Smooth muscle cell of the brain vasculature (primary cell): Measurements from ENCODE around the gene ARHGEF11.

Source experiments
- DNase-seq: peaks from one replicate; pipeline ENCODE4 v3.0.0-alpha.2; 2012; ENCODE audit warnings: low read depth, low spot score

Gene ARHGEF11

DNA sequence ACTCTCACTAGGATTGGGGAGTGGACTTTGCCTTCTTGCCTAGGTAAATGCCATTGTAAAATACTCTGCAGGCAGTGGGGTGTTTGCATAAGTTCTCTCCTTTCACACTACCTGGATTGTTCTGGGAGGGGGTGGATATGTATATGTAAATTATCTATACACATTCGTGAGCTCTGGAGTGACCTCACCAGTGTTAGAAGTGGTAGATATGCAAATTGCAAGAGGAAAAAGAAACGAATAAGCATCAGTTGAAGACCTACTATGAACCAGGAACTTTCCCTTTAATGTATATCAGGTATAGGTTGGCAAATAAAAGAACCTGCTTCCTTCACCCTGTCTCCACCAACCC is 1.5 kb upstream of the ARHGEF11 start:
- no peak for DNase-seq

DNA sequence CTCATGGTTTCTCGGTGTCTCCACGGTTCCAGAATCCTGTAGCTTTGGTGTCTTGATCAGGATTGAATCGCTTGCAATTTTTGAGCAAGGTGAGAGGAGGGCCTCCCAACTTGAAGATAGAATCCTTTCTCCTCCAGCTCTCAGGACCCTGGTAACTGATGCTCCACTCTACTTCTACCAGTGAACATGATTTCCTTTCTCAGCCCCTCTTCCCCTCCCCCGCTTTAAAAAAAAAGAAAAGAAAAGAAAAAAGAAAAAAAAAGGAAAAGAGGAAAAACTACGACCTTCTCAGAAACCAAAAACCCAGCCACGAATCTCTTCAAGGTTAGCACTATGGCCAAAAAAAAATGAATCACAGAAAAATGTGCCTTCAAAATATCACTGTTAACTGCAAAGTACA is 1.2 kb downstream of the ARHGEF11 start:
- no peak for DNase-seq

DNA sequence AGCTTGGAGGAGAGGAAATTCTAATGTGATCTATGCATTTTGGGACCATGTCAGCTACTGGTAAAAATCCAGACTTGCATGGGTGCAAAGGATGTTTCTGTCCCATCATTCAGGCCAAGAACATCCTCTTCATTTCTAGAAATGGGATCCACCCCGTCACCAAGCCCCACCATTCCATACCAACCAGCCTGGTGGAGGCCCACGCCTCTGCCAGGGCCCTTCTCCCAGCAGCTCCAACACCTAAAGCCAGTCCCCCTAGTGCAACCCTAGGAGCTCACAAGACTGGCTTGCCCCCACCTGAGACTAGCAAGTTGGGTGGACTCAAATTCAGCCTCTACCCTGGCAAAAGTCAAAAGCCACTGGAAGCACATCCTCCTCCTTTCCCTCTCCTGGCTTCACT is 1.9 kb downstream of the ARHGEF11 start:
- DNase-seq = no peak

DNA sequence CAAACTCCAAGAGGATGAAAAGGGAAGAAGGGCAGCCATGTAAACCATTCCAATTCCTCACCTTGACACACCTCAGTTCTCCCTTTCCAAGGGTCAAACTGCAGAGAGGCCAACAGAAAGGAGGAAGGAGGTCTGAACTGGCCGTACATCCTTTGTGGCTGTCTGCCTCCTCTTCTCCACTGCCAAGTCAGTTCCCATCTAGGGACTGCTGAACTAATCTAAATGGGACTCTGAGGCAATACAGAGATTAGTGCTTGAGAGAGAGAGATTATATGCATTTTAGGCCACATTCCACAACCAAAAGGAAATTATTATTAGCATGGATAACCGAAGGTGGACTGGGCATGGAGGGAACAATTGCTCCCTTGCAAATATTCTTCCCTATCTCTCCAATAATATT is 2.7 kb downstream of the ARHGEF11 start:
- no peak for DNase-seq

DNA sequence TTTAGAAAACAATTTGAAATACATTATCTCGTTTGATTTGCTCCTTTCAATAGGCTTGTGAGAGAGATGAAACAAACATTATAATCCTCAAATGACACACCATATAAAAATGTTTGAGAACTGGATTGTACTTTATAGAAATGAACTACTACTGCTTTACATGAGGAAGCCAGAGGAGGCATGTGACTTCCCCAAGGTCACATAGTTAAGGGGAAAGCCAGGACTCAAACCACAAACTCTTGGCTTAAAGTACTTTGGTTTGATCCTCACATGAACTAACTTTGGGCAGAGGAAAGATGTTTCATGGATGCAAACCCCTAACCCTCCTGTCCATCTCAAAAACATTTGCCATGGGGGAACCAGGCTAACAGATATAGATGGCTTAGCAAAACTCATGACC is 4.7 kb downstream of the ARHGEF11 start:
- DNase-seq = no peak

DNA sequence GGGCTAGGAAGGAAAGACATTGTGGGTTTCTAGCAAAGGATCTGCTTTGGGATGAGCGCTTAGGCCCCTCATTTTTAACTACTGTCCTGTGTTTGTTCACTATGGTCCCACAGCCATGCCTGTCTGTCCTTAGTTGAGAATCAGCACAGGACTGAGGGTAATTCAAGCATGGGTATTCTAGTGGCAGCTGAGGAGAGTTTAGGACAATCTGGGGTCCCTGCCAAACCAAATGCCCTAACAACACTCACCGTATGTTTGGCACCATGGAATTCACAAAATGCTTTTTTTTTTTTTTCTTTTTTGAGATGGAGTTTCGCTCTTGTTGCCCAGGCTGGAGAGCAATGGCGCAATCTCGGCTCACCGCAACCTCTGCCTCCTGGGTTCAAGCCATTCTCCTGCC is 10.4 kb downstream of the ARHGEF11 start:
- no peak for DNase-seq

DNA sequence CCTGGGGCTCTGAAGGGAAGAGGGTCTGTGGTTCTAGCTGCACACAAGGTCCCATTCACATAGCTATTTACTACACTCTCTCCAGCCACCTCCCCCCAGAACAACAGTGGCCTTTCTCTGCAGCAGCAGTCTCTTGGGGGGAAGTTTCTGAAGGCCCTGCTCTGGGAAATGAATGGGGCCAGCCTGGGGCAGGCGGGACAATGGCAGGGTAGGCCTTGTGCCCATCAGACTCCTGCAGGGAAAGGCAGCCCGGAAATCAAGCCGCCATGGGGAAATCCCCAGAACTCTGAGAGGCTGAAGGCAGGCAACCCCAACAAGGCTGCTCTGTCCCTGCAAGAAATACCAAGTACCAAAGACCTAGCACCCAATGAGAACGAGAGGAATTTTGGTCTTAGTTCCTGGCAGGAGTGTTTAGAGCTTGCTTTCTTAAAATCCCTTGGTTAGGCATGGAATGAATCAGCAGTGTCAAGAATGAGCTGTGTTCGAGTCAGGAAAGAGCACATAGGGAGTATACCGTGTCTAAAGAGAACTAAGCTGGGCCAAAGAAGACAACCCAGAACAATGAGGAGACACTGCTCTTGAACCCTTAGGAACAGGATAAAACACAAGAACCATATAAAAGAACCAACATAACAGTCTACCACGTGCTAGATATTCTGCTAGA is 11.3 kb downstream of the ARHGEF11 start:
- DNase-seq = no peak

DNA sequence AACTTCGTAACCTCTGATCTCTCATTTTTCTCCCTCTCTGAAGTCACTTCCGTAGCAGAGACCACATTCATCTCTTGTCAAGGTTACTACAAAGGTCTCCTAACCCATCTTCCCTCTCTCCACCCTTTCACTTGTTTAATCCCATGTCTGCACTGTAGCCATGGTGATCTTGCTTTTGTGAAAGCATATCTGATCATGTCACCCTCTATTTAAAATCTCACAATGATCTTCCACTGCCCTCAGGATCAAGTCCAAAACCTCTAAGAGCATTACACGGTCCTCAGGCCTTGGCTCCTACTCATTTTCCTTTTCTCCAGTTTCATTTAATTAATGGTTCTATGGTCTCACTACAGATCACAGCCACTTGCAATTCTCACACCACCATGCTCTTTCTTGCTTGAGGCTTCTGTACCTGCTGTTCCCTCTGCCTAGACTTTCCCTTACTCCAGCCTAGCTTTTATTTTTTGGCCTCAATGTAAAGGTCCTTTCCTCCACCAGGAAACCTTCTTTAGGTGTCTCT is 12.1 kb downstream of the ARHGEF11 start:
- DNase-seq = no peak

DNA sequence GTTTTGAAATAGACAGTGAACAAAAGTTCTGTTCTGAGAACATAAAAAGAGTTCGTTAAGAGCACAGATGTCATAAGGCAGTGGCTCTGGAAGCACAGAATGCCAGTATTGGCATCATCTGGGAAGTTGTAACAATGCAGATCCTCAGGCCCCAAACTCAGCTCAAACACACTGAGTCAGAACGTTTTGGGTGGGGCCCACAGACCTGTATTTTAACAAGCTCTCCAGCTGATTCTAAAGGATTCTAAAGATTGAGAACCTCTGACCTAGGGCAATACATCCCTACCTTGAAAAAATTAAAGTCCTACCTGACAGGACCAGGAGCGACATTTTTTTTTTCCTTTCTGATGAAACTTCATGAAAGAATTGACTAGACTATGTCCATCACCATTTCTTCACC is 13.2 kb downstream of the ARHGEF11 start:
- DNase-seq = no peak

DNA sequence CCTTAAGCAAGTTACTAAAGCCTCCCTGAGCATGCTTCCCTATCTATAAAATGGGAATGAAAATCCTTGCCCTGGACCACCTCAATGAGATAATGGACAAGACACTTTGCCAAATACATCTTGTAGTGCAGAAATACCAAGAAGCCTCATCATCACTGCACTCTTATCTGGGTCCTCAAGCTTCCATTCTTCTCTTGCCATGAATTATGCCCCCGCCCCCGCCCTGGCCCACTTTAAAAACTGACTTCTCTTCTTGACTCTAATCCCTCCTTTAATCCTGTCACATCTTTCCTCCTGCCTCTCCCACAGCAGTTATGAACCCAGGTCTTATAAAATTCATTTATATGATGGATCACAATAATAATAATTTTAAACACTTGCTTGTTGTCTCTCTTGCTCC is 14.8 kb downstream of the ARHGEF11 start:
- no peak for DNase-seq

DNA sequence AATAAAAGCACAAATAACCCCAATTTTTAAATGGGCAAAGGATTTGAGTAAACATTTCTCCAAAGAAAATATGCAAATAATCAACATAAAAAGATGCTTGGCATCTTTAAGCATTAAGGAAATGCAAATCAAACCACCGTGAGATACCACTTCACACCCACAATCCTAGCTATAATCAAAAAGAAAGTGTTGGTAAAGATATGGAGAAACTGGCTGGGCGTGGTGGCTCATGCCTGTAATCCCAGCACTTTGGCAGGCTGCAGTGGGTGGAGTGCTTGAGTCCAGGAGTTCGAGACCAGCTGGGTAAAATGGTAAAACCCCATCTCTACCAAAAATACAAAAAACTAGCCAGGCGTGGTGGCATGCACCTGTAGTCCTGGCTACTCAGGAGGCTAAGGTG is 16.9 kb downstream of the ARHGEF11 start:
- DNase-seq = no peak

DNA sequence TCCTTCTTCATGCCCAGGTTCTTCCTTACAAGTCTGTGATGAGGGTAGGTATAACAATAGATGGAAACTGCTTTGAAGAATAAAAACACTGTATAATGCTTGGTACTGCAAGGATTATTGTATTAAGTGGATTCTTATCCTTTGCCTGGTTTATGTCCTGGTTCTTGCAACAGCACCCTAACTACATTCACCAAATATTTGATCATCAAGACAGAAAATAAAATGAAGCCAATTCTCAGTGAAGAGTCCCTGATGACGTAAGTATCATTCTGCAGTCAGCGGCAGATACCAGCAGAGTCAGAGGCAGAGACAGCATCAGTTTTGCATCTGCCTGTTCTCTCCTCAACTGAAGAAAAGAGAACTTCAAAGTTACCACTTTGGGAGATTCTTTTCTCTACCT is 19.7 kb downstream of the ARHGEF11 start:
- DNase-seq = no peak

DNA sequence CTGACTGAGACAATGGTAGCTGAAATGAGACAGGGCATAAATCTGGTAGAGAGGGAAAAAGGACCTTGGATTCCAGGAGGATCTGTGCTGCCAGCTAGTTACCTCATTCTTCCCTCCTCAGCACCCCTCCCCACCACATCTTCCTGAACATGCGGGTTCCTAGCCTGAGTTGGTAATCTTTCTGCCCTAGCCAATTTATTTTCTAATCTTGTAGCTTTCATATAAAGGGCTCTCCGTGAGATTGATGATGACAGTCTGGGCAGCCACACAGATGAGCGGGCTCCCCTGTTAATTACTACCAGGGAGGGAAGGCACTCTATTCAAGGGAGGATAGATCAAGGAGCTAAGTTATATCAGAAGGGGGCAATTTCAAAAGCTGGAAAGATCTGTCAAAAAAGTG is 20.2 kb downstream of the ARHGEF11 start:
- no peak for DNase-seq

DNA sequence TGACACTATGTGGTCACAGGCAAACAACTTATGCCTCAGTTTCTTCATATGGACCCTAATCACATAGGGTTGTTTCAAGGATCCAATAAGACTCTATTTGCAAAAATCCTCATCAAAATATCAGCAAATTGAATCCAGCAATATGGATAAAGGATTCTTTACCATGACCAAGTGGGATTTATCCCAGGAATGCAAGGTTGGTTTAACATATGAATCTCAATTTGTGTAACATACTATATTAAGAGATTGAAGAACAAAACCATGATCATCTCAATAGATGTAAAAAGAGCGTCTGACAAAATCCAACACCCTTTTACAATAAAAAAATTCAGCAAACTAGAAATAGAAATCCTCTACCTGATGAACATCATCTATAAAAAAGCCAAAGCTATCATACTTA is 23.9 kb downstream of the ARHGEF11 start:
- no peak for DNase-seq

DNA sequence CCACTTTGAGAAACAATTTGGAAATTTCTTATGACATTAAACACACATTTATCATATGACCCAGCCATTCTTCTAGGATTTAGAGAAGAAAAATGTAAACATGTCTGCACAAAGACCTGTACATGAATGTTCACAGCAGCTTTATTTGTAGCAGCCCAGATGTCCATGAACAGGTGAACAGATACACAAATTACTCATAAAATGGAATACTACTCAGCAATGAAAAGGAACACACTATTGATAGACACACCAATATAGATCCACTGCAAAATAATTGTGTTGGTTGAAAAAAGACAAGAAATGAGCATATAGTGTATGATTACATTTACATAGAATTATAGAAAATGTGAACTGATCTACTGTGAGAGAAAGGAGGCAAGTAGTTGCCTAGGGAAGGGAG is 26.1 kb downstream of the ARHGEF11 start:
- no peak for DNase-seq

DNA sequence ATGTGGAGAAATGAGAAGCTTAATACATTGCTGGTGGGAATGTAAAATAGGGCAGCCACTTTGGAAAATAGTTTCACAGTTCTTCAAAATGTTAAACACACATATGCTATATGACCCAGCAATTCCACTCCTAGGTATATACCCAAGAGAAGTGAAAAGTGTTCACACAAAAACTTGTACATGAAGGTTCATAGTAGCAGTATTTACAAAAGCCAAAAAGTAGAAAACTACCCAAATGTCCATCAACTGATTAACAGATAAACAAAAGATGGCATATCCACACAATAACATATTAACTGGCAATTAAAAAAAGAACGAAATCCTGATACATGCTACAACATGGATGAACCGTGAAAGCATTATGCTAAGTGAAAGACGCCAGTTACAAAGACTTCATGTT is 33.7 kb downstream of the ARHGEF11 start:
- no peak for DNase-seq

DNA sequence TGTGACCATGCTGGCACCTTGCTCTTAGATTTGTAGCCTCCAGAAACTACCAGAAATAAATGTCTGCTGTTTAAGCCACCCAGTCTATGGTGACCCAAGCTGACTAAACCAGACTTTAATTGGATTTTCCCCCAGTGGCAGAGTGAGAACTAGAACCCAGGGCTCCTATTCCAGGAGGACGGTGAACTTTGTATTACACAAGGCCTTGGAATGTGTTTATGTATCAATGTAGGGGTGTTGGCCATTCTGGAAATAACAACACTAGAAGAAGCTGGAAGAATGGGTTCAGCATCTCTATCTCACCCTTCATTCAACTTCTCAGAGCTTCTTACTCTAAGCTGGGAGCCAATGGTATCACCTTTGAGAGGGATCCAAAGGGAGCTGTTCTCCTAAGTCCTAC is 37.0 kb downstream of the ARHGEF11 start:
- DNase-seq = no peak

DNA sequence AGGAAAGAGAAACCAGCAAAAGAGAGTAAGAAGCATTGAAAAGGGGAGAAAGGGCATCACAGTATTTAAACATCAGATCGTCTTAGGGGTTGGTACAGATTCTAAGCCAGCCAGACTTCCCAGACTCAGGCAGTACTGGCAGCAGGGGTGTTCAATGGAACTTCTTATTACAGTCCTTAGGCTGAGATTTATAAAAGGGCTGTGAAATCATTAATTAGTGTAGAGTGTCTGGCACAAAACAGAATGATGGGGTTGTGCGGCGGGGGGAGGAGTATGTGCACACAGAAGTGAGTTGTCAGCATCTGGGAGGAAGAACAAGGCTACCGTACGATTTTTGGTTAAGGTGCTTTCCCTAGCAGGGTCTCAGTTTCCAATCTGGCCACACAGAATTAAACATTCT is 38.2 kb downstream of the ARHGEF11 start:
- DNase-seq = no peak

DNA sequence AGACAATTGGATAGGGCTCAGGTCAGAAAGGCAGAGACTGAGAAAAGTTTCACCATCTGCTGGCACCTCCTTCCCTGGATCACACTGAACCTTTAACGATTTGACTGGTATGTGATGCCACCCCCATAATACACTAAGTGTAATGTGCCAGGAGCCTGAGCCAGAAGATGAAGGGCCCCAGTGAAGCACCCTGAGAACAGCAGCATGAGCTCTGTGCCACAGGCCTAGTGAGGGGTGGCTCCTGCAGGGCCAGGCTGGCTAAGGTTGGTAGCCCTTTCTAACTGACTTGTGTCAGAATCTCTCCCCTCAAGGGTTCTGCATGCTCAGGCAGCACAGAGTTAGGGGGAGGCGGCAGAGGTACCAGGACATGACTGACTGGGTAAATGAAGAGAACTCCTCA is 38.9 kb downstream of the ARHGEF11 start:
- no peak for DNase-seq

DNA sequence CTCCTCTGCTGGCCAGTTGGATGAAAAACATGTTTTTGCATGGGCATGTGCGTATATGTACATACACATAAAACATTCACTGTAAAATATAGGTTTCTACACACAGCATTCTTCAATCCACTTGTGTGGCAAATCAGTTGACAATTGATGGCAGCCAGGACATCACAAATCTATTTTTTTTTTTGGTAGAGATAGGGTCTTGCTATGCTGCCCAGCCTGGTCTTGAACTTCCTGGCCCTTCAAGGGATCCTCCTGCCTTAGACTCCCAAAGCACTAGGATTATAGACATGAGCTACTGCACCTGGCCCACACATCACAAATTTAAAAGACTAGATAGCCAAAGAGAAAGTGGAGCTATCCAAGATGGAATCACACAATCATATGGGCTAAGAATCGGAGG is 39.6 kb downstream of the ARHGEF11 start:
- DNase-seq = no peak

DNA sequence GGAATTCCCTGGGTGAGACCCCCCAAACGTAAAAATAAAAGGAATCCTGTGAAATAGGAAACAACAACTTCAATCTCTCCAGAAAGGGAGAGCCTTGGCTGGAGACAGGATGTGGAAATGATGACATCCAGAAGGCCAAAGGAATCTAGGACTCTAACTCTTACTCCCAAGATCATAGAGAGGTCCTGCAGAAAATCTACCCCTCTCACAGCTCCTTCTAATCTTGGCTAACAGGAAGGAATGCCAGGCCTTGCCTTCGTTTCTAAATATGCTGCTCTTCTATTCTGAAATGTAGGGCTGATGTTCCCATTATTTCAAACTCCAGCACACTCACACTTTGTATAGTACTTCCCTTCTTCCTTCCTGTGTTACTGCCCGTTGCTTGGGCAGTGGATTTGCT is 40.7 kb downstream of the ARHGEF11 start:
- DNase-seq = no peak

DNA sequence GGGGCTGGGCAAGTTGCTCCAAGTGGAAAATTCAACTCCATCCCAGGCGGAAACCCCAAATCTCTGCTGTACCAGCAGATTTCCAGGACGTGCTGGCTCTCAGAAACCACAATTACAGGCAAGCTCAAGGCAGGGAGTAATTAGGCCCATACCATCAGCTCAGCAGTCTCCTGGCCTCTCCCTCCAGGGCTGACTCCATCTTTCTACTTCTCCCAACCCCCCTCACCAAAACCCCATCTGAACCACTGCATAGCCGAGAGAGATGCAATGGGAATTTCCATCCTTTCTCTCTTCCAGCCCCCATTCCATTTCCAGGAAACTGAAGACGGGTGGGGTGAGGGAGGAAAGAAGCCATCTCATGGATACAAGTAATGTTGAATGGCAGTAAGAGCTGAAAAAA is 41.2 kb downstream of the ARHGEF11 start:
- no peak for DNase-seq

DNA sequence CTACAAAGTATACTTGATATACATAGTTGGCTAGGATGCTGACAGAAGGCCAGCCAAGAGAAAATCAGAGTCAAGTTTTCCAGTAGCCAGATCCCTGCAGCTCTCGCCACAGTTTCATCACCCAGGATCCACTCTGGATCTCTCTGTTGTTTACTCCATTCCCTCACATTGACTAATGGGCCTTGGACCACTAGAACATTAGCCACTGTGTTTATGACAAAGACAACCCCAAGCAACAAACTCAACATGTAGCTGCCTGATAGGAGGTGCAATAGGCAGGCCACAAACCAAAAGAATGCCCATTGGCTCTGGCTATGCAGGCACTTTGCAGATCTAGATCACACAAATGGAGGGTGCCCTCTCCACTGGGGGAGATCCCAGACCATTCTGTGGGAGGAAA is 44.2 kb downstream of the ARHGEF11 start:
- DNase-seq = no peak

DNA sequence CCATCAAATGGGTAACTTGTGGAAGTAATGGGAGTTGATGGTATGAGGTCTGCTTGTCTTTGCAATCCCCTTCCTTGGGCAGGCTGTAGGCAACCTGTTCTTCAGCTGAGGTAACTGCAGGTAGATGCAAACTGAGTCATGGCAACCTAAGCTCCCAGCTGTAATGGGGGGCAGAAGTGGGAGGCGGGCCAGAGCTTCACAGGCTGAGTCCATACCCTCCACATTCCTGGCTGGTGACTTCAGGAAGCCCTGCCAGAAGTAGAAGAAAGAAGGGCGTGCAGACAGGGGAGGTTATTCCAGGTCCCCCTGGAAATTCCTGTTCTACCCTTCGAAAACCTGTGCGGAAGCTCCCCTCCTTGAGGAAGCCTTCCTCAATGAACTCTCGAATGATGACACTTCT is 44.9 kb downstream of the ARHGEF11 start:
- no peak for DNase-seq
